HCT116 (cell line): ENCODE data around the gene PRND.

ENCODE experiments used
- ATF3 ChIP-seq: IDR thresholded peaks from 2 replicates; pipeline ENCODE4 v1.6.1; 2012
- CTCF ChIP-seq, 3 experiments: fragments of 200-600 bp in 1 of 3; sonication (generic) in 1 of 3; IDR thresholded peaks in 2 of 3; conservative IDR thresholded peaks in 1 of 3; 2 replicates each; pipeline ENCODE4 v1.5.1; 2012 to 2017; ENCODE audit warnings: low read depth in 2 of 3, low read length in 2 of 3, antibody characterized with exemption in 1 of 3, borderline replicate concordance in 1 of 3, control low read depth in 1 of 3, mild to moderate bottlenecking in 1 of 3, mixed read lengths in 1 of 3, mixed run types in 1 of 3, moderate library complexity in 1 of 3; ENCODE audit not compliant: insufficient read depth in 1 of 3
- EZH2 ChIP-seq: fragments of 200-600 bp; sonication (generic); IDR thresholded peaks from 2 replicates; pipeline ENCODE4 v1.6.1; 2017; ENCODE audit warnings: antibody characterized with exemption, mixed run types
- EZH2phosphoT487 ChIP-seq: fragments of 200-600 bp; IDR thresholded peaks from 2 replicates; pipeline ENCODE4 v1.6.1; 2018; ENCODE audit warnings: antibody characterized with exemption, borderline replicate concordance
- FOSL1 ChIP-seq: IDR thresholded peaks from 2 replicates; pipeline ENCODE4 v1.6.1; 2012; ENCODE audit warnings: low read depth
- MAX ChIP-seq: IDR thresholded peaks from 2 replicates; pipeline ENCODE4 v1.6.1; 2012
- POLR2A ChIP-seq: IDR thresholded peaks from 2 replicates; pipeline ENCODE4 v1.7.0; 2011; ENCODE audit warnings: borderline replicate concordance; ENCODE audit not compliant: insufficient read depth, insufficient read length; ENCODE audit errors: extremely low read depth
- POLR2AphosphoS5 ChIP-seq: IDR thresholded peaks from 2 replicates; pipeline ENCODE4 v1.6.1; 2011; ENCODE audit warnings: mild to moderate bottlenecking, low read depth, low read length, moderate library complexity
- REST ChIP-seq: IDR thresholded peaks from 2 replicates; pipeline ENCODE4 v1.6.1; 2012; ENCODE audit warnings: low read depth
- TCF7L2 ChIP-seq: IDR thresholded peaks from 2 replicates; pipeline ENCODE4 v1.7.0; 2011; ENCODE audit warnings: borderline replicate concordance, inconsistent platforms; ENCODE audit not compliant: insufficient read depth, insufficient read length; ENCODE audit errors: extremely low read depth
- ZBTB33 ChIP-seq: IDR thresholded peaks from 2 replicates; pipeline ENCODE4 v1.6.1; 2011; ENCODE audit warnings: mild to moderate bottlenecking, low read length, moderate library complexity; ENCODE audit not compliant: insufficient replicate concordance; ENCODE audit errors: extremely low read depth
- ZFX ChIP-seq: fragments of 450-650 bp; IDR thresholded peaks from 2 replicates; pipeline ENCODE4 v1.6.1; 2017

GRCh38 chr20:4719190-4719589 lies 2.5 kb upstream of the PRND start:
- no peak for TF ChIP-seq EZH2phosphoT487
- no peak for TF ChIP-seq CTCF (IDR thresholded peaks at IDR 0.05 in 2 of 3, conservative IDR thresholded peaks at IDR 0.05 in 1 of 3; ENCODE audit: borderline replicate concordance in 1 of 3, insufficient read depth in 1 of 3, low read depth in 2 of 3, low read length in 2 of 3)
- no peak for TF ChIP-seq ATF3
- no peak for TF ChIP-seq POLR2AphosphoS5
- no peak for TF ChIP-seq POLR2A
- no peak for TF ChIP-seq REST
- TF ChIP-seq TCF7L2, result no peak
- no peak for TF ChIP-seq ZFX
- no peak for TF ChIP-seq EZH2
- no peak for TF ChIP-seq FOSL1
- TF ChIP-seq MAX, result no peak
- TF ChIP-seq ZBTB33, result no peak
